ENCODE measurements around the gene HEXIM1.

HEXIM1 gene, protein sequence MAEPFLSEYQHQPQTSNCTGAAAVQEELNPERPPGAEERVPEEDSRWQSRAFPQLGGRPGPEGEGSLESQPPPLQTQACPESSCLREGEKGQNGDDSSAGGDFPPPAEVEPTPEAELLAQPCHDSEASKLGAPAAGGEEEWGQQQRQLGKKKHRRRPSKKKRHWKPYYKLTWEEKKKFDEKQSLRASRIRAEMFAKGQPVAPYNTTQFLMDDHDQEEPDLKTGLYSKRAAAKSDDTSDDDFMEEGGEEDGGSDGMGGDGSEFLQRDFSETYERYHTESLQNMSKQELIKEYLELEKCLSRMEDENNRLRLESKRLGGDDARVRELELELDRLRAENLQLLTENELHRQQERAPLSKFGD

DNA sequence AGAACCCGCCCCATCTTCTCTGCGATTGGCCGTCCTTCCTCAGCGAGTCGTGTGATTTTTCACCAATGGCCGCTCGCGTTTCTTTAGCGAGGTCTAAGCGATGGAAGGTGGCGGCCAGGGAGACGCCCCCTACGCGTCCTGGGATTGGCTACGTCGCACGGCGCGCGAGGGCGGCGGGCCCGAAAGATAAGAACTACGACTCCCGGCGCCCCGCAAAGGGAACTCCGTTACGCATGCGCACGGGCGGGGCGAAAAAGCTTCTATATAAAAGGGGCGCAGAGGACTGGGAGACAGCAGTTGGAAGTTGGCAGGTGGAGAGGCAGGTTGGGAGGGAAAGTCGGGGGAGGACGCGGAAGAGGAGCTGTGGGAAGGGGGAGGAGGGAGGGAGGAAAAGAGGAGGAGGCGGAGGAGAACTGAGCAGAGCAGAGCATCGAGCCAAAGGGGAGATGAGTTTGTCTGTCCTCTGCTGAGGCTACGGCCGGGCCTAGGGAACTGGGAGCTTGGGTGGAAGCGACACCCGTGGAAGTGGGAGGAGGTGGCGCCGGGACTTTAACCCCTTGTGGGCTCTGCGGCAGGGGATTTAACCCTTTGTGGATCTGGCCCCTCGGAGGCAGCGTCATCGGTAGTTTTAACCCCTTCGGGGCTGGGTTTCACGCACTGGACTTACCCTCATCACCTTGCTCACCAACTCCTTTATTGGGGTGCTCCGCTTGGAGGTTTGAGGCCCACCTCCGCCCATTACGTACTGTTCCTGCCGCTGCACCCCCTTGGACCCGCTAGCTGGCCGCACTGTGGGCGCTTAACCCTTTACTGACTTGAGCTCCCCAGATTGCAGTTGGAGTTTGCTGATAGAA, at the start of gene HEXIM1:
TSS of gene HEXIM1 (plus strand) at position 293 of the 854 bp plus-strand sequence. CDS start 716 bp downstream, outside the sequence.
- in situ Hi-C loops (cut with MboI; ENCODE audit: low sequenced_read_pairs), result no loop called here

DNA sequence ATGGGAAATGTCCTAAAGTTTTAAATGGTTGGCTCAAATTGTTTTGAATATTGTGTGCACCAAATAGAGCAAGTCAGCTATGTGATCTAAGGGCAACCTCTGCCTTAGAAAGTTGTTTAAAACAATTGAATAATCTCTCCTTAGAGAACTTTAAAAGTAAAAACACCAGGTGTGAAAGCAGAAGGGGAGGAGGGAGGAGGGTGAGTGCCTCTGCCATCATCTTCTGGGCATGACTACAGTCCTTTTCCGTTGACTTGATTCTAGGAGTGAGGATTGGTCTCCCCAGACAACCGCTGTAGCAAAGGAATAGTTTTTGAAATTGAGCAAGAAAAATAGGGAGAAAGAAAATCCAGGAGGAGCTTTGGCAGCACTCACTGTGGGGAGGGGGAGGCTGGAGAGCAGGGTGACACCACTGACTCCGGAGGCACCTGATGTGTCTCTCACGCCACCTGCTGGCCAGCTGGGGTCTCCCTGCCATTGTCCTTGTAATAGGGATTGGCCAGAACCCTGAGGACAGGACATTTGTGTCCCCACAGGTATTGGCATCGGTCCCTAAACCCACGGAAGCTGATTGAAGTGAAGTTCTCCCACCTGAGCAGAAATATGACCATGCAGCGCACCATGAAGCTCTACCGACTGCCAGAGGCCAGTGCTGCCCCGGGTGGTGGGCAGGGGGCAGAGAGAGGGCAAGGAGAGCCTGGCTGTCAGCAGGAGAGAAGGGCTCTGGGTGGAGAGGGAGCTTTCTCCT, 49.2 kb upstream of the HEXIM1 start:
- in situ Hi-C loops (cut with MboI; ENCODE audit: low sequenced_read_pairs), result no loop called here

DNA sequence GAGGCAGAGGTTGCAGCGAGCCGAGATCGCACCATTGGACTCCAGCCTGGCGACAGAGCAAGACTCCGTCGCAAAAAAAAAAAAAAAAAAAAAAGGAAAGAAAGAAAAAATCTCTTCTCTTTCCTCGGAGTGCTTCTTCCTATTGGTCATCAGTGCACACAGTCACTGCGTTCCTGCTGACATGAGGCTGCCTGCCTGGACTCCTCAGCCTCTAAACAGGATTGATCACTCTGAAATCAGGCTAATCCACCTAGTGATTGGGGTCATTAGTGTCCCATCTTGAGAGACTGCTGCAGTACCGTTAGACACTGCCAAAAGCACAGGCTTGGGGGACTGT, 46.8 kb upstream of the HEXIM1 start:
- in situ Hi-C loops (cut with MboI; ENCODE audit: low sequenced_read_pairs), result no loop called here

DNA sequence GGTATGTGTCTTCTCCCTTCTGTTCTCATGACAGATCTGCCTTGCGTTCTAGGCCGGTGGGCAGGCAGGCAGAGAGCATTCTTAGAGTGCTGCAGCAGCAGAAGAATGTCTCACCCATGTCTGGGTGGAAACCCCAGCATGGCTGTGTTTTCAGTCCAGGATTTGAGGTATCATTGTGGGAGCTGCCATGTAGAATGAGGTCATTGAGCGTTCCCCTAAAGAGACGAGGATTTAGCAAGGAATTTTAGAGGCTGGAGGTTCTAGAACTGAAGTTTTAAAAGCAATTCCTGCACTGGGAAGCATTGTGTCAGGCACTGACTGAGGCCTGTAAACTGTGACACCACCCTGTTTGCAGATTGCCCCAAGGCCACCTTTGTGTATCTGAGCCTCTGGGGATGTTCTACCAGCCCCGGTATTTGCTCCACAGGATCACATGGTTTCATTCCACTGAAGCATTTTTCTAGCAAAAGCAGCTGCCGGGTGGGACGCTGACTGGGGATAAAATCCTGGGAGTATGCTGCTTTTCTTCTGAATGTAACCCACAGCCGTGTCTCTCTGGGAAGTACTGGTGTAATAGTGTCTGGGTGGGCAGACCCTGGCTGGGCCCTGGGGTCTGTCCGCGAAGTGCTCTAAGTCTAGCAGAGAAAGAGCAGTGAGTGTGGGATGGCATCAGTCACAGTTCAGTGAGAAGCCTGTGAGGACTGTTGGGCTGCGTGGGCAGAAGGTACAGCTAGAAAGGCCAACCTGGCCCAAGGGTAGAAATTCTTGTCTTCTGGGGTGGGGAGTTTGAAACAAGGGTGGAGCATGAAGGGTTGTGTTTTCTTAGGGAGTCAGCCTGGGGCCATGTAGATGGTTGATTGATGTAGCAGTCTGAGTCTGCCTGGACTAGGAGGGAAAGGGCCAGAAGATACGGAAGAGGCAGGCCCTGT, 46.1 kb upstream of the HEXIM1 start:
- in situ Hi-C loops (cut with MboI; ENCODE audit: low sequenced_read_pairs), result no loop called here

DNA sequence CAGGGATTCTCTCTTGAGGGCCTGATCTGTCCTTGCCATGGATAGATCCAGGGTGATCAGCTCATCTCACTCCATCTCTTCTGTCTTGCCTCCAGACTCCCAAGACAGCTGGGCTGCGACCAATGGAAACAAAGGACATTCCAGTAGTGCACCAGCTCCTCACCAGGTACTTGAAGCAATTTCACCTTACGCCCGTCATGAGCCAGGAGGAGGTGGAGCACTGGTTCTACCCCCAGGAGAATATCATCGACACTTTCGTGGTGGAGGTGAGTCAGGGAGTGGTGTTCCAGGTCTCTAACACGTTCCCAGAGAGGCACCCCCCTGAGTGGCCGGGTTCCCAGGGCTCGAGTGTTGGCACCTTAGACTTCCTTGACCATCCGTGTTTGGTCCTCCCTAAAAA, 45.4 kb upstream of the HEXIM1 start:
- in situ Hi-C loops (cut with MboI; ENCODE audit: low sequenced_read_pairs), result no loop called here

DNA sequence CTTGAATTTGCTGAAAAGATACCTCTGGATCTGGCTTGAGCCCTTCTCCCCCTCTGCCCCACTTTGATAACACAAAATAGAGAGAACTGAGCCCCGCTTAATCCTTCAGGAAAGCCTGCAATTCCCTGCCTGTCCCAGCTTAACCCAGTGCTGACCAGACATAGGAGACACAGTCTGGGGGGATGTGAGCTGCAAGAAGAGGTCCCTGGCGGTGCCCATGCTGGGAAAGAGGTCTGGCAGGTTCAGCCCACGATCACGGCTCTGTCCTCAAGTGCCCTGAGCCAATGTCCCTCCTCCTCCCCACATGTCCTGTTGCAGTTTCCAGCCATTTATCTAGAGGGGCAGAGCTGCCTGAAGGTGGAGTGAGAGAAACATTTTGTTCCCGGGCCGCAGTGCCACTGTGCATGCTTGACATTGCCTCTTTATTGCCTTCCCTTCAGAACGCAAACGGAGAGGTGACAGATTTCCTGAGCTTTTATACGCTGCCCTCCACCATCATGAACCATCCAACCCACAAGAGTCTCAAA, 44.9 kb upstream of the HEXIM1 start:
- in situ Hi-C loops (cut with MboI; ENCODE audit: low sequenced_read_pairs), result no loop called here

DNA sequence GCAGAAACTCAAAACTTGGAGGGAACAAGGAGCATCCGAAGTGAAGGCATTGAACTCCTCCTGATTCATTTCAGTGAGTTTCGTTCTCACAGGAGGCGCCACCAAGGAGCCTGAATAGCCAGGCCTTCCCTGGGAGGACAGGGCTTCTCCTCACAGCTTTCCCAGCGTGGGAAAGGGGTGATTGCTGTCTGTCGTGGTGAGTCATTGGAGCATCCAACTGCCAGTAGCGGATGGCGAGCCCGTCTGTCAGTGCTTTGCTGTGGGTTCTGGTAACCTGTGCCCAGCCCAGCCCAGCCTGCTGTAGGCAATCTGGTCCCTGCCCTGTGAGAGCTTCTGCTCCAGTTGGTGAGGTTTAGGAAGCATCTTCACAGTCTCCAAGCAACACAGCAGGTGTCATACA, 44.2 kb upstream of the HEXIM1 start:
- in situ Hi-C loops (cut with MboI; ENCODE audit: low sequenced_read_pairs), result no loop called here

DNA sequence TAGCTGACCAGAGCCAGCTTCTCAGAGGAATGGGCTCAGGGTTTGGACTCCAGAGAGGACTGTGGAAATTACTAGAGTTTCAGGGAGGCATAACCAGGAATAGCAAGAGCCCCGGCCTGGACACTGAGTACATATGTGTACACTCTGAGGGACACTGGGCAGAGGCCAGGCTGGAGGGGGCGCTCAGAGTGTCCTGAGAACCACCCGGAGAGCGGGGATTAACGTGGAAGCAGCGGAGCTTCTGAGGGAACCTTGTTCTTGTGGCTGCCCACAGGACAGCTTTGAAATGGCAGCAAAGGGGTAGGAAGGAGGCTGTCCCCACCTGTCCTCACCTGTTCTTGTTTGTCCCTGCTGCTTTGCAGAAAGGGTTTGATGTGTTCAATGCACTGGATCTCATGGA, 43.8 kb upstream of the HEXIM1 start:
- in situ Hi-C loops (cut with MboI; ENCODE audit: low sequenced_read_pairs), result no loop called here

DNA sequence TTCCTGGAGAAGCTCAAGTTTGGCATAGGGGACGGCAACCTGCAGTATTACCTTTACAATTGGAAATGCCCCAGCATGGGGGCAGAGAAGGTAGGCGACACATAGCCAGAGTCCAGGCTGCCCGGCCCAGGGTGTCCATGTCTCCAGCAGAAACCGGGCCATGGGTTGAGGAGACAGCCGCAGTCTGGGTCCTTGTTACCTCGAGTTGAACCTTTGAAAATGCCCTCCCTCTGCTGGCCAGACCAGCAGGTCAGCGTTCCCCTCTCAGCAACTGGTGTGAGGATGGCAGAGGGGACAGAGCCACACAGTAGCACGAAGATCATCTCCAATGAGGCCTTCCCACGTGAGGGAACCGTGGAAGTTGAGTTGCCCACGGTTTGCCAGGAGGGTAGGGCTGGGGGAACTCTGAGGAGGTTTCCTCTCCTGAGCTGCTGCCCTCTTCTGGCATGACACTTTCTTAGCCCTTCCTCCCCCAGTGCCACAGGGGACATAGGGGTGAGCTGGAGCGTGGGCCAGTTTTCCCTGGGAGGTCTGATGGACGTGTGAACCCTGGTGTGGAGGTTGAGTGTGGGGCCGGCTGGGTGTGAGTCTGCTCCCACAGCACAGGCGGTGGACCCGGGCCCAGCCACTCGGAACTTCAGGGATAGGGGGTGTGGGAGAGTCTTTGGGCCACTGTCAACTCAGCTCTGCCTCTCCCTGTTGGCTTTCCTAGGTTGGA, 43.2 kb upstream of the HEXIM1 start:
- in situ Hi-C loops (cut with MboI; ENCODE audit: low sequenced_read_pairs), result no loop called here

DNA sequence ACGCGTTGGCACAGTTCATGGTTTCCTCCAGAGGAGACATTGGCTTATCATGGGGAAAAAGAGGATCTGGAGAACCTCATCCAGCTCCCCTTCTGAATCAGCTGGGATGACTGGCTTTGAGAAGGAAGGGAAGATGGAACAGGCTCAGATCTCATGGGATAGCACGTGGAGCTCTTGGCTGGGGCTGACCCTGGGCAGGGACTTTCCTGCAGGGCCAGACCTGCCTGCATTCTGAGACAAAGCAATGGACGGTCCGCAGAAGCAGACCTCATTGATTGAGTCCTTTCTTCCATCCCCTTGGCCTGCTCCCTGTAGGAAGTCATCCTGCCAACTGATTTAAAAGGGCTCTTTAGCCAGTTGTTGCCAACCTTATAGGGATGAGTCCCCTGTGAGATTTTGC, 42.2 kb upstream of the HEXIM1 start:
- in situ Hi-C loops (cut with MboI; ENCODE audit: low sequenced_read_pairs), result no loop called here

DNA sequence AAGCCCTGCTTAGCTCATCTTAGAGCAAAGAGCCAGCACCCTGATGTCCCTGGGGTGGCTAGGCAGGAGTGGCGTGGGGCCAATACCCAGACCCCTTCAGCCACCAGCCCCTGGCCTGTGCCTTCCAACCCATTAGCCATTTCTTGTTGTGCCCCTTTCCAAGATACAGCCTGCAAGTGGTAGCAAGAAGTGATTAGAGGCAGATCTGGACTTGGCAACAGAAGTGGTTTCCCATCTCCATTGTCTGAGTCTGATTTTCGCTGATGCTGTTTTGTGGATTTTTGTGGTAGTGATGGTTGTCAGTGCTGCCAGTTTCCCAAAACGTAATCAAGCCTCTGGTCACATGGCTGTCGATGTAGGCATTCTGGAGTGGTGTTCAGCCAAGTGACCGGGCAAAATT, 41.7 kb upstream of the HEXIM1 start:
- in situ Hi-C loops (cut with MboI; ENCODE audit: low sequenced_read_pairs), result no loop called here

DNA sequence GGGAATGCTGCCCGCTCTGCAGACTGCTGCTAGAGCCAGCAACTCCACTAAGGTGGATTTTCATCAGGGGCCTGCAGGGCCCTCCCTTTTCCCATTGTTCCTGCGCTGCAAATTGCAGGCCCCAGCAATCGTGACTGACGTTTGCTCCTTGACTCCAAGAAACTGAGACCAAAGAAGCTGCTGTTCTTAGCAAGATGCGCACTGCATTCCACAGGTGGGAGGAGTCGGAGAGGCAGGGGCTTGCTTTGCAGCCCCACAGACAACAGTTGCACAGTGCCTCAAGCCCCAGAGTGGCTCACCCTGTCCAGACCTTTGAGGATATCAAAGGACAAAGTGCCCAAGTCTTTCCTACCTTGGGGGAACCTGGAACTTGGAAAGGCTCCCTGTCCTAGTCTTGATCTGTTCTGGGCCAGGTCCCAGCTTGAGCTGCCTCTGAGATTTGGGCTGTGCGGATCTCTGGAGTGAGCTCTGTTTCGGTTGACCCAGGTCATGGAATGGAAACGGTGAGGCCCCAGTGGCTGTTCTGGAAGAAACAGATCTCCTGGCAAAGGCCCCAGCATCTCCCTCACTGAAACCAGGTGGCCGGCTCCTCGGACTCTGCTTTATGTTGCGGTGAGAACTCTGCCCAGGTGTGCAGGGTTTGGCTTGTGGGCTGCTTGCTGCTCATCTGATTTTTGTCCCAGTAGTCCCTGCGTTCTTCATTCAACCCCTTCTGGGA, 40.8 kb upstream of the HEXIM1 start:
- in situ Hi-C loops (cut with MboI; ENCODE audit: low sequenced_read_pairs), result no loop called here

DNA sequence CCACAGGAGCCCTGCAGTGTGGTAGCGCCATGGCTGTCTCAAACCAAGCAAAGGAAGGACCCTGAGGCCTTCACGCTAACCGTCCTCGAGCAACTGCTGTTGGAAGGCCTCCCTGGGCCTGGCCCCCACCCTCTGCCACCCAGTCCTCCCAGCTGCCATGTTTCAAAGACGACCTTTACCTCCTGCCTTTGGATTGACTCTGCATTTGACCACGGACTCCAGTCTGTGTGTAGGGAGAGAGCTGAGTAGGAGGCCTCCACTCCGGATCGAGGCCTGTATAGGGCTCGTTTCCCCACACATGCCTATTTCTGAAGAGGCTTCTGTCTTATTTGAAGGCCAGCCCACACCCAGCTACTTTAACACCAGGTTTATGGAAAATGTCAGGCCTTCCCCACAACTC, 40.2 kb upstream of the HEXIM1 start:
- in situ Hi-C loops (cut with MboI; ENCODE audit: low sequenced_read_pairs), result no loop called here

DNA sequence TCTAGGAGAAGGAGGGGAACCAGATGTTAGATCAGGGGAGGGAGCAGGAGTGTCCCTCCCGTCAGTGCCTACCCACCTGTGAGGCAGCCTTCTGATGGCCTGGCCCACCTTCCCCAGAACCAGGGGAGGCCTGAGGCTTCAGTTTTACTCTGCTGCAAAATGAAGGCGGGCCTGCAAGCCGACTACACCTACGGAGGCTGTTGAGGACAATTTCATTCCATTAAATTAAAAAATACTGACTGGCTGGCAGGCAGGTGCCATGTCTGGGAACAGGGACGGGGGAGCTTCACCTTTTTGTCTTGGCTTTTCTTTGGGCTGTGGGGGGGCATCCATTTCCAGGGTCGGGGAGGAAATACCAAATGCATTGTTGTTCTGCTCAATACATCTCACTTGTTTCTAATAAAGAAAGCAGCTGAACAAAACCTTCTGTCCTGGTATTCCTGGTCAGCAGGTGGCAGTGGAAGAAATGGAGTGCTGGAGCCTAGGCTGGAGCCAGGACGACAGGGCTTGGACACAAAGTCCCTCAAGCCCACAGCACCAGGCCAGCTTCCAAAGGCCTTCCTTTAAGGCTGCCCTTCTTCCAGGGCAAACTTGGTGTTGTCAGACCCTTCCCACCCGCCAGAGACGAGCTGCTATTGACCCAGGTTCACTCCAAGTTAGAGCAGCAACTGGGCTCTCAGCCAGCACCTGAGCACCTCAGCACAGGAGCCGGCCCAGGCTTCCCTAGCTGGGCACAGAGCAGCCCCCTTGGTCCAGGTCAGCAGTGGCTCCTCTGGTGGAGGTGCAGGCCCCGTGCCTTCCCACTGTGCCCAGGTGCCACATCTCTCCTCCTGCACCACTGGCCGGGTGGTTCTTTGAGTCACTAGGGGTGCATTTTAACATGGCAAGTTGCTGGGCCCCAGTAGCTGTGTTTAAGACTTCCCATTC, 39.4 kb upstream of the HEXIM1 start:
- in situ Hi-C loops (cut with MboI; ENCODE audit: low sequenced_read_pairs), result no loop called here

DNA sequence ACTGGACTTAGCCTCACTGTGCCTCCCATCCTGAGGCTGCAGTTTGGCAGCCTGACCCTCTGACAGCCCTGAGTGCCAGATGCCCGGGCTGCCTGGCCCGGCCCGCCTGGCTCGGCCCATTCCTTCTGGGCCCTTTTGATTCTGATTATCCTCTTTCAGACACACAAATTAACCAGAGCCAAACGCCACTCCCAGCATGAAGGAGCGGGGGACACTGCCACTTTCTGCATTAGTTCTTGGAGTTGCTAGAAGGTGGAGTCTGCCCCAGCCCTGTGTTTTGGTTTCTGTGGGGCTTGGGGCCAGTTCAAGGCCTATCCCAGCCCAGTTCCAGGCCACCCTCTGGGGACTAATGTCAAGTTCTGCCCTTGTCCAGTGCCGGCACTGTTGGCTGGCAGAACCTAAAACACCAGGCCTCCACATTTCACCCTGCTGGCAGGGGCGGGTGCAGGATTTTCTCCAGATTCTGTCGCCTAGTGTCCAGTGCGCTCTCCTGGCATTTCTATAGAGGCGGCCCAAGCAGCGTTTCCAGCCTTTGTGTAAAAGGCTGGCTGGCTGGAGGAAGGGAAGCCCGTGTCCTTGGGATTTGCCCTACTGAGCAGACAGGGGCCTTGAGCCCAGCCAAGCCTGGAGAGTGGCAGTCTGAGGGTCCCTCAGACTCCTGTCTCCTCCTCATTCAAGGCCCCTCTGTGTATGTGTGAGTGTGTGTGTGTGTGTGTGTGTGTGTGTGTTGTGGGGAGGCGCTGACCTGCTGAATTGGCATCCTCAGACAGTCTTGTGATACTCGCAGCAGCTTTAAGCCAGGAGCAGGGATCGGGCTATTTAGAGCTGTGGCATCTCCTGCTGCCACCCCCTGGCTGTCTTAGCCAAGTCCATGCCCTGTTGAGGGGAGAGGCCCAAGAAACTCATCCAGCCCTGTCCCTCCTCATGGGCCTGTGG, 37.3 kb upstream of the HEXIM1 start:
- in situ Hi-C loops (cut with MboI; ENCODE audit: low sequenced_read_pairs), result no loop called here

DNA sequence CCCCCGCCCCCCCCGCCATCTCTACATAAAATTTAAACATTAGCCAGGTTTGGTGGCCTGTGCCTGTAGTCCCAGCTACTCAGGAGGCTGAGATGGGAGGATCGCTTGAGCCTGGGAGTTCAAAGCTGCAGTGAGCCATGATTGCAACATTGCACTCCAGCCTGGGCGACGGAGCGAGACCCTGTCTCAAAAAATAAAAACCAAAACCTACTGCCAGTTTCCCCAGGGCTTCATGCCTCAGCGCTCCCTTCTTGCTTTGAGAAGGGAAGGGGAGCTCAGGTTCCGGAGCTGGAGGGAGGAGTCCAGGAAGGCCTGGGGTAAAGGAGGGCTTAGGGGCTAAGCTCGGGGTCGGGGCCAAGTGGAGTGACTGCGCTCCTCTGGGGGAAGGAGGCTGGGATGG, 36.4 kb upstream of the HEXIM1 start:
- in situ Hi-C loops (cut with MboI; ENCODE audit: low sequenced_read_pairs), result no loop called here

All from HL-60/S4 treated with phorbol 12-myristate 13-acetate at 8.2 ng/mL for 4 days and 3 days (cell line).